Right cardiac atrium (tissue), 5 donors: Measurements from ENCODE around the gene TMEM184A. TPM values are rescaled to one million over a fixed set of nuclear protein-coding genes. Genes with fewer than 3 reads are reported as not detected.

Experiments
- ATAC-seq, 2 donors: fragments of 200-7000 bp; cut with Tn5 transposase; one replicate each; pipeline versions ENCODE4 v1.8.0 to v1.9.1; 2020; ENCODE audit warnings: moderate library complexity in 2 of 2, mild to moderate bottlenecking in 1 of 2
- DNase-seq, 3 donors: peaks; one replicate each; pipeline ENCODE4 v3.0.0-alpha.2; 2020
- H3K27ac ChIP-seq: one replicate; pipeline ENCODE4 v1.5.1; 2013; ENCODE audit warnings: mild to moderate bottlenecking, low read length, control low read depth, moderate library complexity
- H3K27me3 ChIP-seq: one replicate; pipeline ENCODE4 v1.6.1; 2013; ENCODE audit not compliant: control insufficient read depth, insufficient read depth
- H3K4me1 ChIP-seq: one replicate; pipeline ENCODE4 v1.6.1; 2013; ENCODE audit warnings: low read length; ENCODE audit not compliant: control insufficient read depth, insufficient read depth
- H3K4me3 ChIP-seq: one replicate; pipeline ENCODE4 v1.5.1; 2013; ENCODE audit warnings: low read length, control low read depth
- H3K9me3 ChIP-seq: one replicate; pipeline ENCODE4 v1.6.1; 2013; ENCODE audit warnings: low read length; ENCODE audit not compliant: control insufficient read depth
- WGBS: extraction: QIAGEN DNeasy Blood & Tissue Kit; methylation state at CpG from one replicate; pipeline ENCODE4 v1.1.7; 2013; 5-methylcytosine and 5-hydroxymethylcytosine counted together
- intact Hi-C, 4 donors: fragments of 100-400 bp; cut with DNase I; formaldehyde crosslinking; loops; one replicate each; pipeline versions ENCODE4 v1.11.0 to v1.14.0; 2022 to 2023
- polyA plus RNA-seq: library from polyadenylated mRNA; stranded (reverse); fragments of 200-250 nt; gene quantifications from one replicate; pipeline ENCODE4 v1.2.3, GENCODE V29; 2013
- total RNA-seq, 4 donors: library from RNA; stranded (reverse); fragmentation: NEBNext Ultra II Directional; extraction: Animal tissue kit (Norgen Biotek cat#: 25700); gene quantifications; one replicate each; pipeline ENCODE4 v1.2.1, GENCODE V29; 2021
- donor health status: healthy with polysubstance abuse.
- donor health status: DM: no; HTN: yes; CAD: no.
- donor health status: DM: no; HTN: no; CAD: no.
- donor health status: DM: no; HTN: yes; CAD: no; lungs with severe emphysema.
- donor health status: DM: yes; HTN: yes; CAD: no.

Gene TMEM184A
- total and polyA plus RNA-seq, 5 donors = 0.26 to 0.62 (median 0.44) TPM; not detected in 1

- WGBS = 41% methylated on average over 10 of the region's 10 CpGs
- peaks cover 10% of the 10 kb centered on the region for H3K4me1 ChIP-seq
- no peaks in the 10 kb centered on the region for H3K9me3 ChIP-seq
- peak overlapping the region; percentile 96 for H3K4me3 ChIP-seq
- ATAC-seq (no peak), DNase-seq (peak in 1 of 3 donors; percentile 31)
- H3K27ac ChIP-seq = peak overlapping the region; percentile 96
- intact Hi-C loops = no loop called here
- H3K27me3 ChIP-seq = no peaks in the 10 kb centered on the region
These were observed 24.0 kb downstream of the TMEM184A start for GRCh38 chr7:1531979-1532455.

- peaks cover 7% of the 10 kb centered on the region for H3K4me1 ChIP-seq
- intact Hi-C loops = no loop called here
- peak; percentile 2 to 8 for ATAC-seq
- H3K27ac ChIP-seq = peak overlapping the region; percentile 96
- peak overlapping the region; percentile 96 for H3K4me3 ChIP-seq
- 3% methylated on average over 55 of the region's 55 CpGs for WGBS
- peak; percentile 35 to 80 (median 77) for DNase-seq
- no peaks in the 10 kb centered on the region for H3K27me3 ChIP-seq
- no peaks in the 10 kb centered on the region for H3K9me3 ChIP-seq
These were observed 24.6 kb downstream of the TMEM184A start for GRCh38 chr7:1531263-1531978.

- Histone ChIP-seq H3K27me3 (no peaks in the 10 kb centered on the region), H3K4me3 (peak overlapping the region; percentile 96), H3K9me3 (no peaks in the 10 kb centered on the region), H3K4me1 (peaks cover 7% of the 10 kb centered on the region), H3K27ac (peak overlapping the region; percentile 96)
- ATAC-seq (no peak), DNase-seq (no peak)
- intact Hi-C loops = no loop called here
- WGBS = under 1% methylated on average over 45 of the region's 45 CpGs
These were observed 25.1 kb downstream of the TMEM184A start for GRCh38 chr7:1530946-1531262.

- 70% methylated on average over 21 of the region's 21 CpGs for WGBS
- no peaks in the 10 kb centered on the region for H3K27me3 ChIP-seq
- DNase-seq (peak in 2 of 3 donors; percentile 64 to 69), ATAC-seq (no peak)
- no peak overlapping the region for H3K4me3 ChIP-seq
- intact Hi-C loops = no loop called here
- H3K27ac ChIP-seq = no peak overlapping the region
- H3K4me1 ChIP-seq = peaks cover 7% of the 10 kb centered on the region
- H3K9me3 ChIP-seq = no peaks in the 10 kb centered on the region
These were observed 26.5 kb downstream of the TMEM184A start for GRCh38 chr7:1529383-1530116.

GRCh38 chr7:1526271-1526754 is 29.7 kb downstream of the TMEM184A start:
- ATAC-seq = peak in 1 of 2 donors; percentile 37

GRCh38 chr7:1525409-1525808 is 30.6 kb downstream of the TMEM184A start:
- DNase-seq (no peak), ATAC-seq (no peak)
- no peaks in the 10 kb centered on the region for H3K4me1 ChIP-seq
- 94% methylated on average over 6 of the region's 6 CpGs for WGBS
- H3K27ac ChIP-seq = no peak overlapping the region
- H3K9me3 ChIP-seq = no peaks in the 10 kb centered on the region
- intact Hi-C loops = no loop called here
- no peaks in the 10 kb centered on the region for H3K27me3 ChIP-seq
- H3K4me3 ChIP-seq = no peak overlapping the region

More at GRCh38 chr7:1526271-1526754, 29.7 kb downstream of the TMEM184A start:
- H3K27me3 ChIP-seq = no peaks in the 10 kb centered on the region
- no peaks in the 10 kb centered on the region for H3K9me3 ChIP-seq
- intact Hi-C loops = no loop called here
- no peak overlapping the region for H3K27ac ChIP-seq
- DNase-seq = peak in 2 of 3 donors; percentile 41 to 46
- H3K4me1 ChIP-seq = no peaks in the 10 kb centered on the region
- no peak overlapping the region for H3K4me3 ChIP-seq
- WGBS = 45% methylated on average over 6 of the region's 6 CpGs

- H3K27me3 ChIP-seq = no peaks in the 10 kb centered on the region
- peak in 1 of 2 donors; percentile 17 for ATAC-seq
- intact Hi-C loops = no loop called here
- H3K4me3 ChIP-seq = no peak overlapping the region
- H3K9me3 ChIP-seq = no peaks in the 10 kb centered on the region
- H3K4me1 ChIP-seq = no peaks in the 10 kb centered on the region
- 76% methylated on average over 17 of the region's 17 CpGs for WGBS
- H3K27ac ChIP-seq = no peak overlapping the region
- peak in 2 of 3 donors; percentile 41 to 53 for DNase-seq
These were observed 32.2 kb downstream of the TMEM184A start for GRCh38 chr7:1523844-1524243.

GRCh38 chr7:1523208-1523607 is 32.8 kb downstream of the TMEM184A start:
- DNase-seq (peak in 2 of 3 donors; percentile 27 to 45), ATAC-seq (peak in 1 of 2 donors; percentile 44)
- Histone ChIP-seq H3K4me3 (no peak overlapping the region), H3K9me3 (no peaks in the 10 kb centered on the region), H3K27ac (no peak overlapping the region), H3K27me3 (no peaks in the 10 kb centered on the region), H3K4me1 (no peaks in the 10 kb centered on the region)
- 39% methylated on average over 13 of the region's 13 CpGs for WGBS
- intact Hi-C loops = no loop called here

GRCh38 chr7:1521456-1521855 is 34.5 kb downstream of the TMEM184A start:
- 83% methylated on average over 11 of the region's 11 CpGs for WGBS

GRCh38 chr7:1520539-1521234 is 35.3 kb downstream of the TMEM184A start:
- H3K4me3 ChIP-seq = no peak overlapping the region
- ATAC-seq (peak in 1 of 2 donors; percentile 59), DNase-seq (peak in 2 of 3 donors; percentile 28 to 46)
- no peaks in the 10 kb centered on the region for H3K27me3 ChIP-seq
- intact Hi-C loops = no loop called here
- H3K9me3 ChIP-seq = no peaks in the 10 kb centered on the region
- no peaks in the 10 kb centered on the region for H3K4me1 ChIP-seq
- 70% methylated on average over 27 of the region's 27 CpGs for WGBS
- peak overlapping the region; percentile 48 for H3K27ac ChIP-seq

More at GRCh38 chr7:1521456-1521855, 34.5 kb downstream of the TMEM184A start:
- no peak overlapping the region for H3K27ac ChIP-seq
- H3K9me3 ChIP-seq = no peaks in the 10 kb centered on the region
- H3K27me3 ChIP-seq = no peaks in the 10 kb centered on the region
- H3K4me3 ChIP-seq = no peak overlapping the region
- no peak for ATAC-seq
- peak in 1 of 3 donors; percentile 6 for DNase-seq
- no peaks in the 10 kb centered on the region for H3K4me1 ChIP-seq
- intact Hi-C loops = no loop called here
